DMS153 treated with DMSO at 0.1 percent for 48 hours (cell line): ENCODE results near the gene RAB3GAP2.
"Not testable (repeated sequence)": the region's sequence is repeated elsewhere in the genome, so short reads cannot be mapped to it uniquely, and the experiment has no call there.

Source experiments
- DNase-seq: peaks from one replicate; lab custom pipeline; 2025; ENCODE audit not compliant: unreplicated experiment; lab: John Stamatoyannopoulos, UW

The RAB3GAP2 gene

DNA sequence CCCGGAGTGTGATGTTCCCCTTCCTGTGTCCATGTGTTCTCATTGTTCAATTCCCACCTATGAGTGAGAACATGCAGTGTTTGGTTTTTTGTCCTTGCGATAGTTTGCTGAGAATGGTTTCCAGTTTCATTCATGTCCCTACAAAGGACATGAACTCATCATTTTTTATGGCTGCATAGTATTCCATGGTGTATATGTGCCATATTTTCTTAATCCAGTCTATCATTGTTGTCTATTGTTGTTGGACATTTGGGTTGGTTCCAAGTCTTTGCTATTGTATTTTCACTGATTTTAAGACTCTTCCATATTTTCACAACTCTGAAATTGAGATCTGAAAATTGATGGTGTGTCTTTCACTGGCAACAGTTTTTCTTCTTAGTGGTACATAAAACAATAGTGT lies 67.5 kb downstream of the RAB3GAP2 start:
- DNase-seq: not testable (repeated sequence)

DNA sequence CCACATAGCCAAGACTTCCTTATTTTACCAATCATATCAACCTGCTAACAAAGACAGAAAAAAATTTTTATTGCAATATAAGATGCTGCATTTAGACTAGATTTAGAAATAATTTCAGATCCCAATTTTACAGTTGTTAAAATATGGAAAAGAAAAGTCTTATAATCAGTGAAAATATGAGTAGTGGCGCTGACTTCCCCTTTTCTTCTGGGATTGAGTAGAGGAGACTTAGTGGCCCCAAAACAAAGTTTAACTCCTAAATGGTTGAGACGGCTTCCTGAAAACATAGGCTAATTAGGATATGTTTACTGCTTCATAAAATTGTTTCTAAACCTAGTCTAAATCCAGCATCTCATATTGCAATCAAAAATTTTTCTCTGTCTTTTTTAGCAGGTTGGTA lies 68.4 kb downstream of the RAB3GAP2 start:
- DNase-seq: no peak

DNA sequence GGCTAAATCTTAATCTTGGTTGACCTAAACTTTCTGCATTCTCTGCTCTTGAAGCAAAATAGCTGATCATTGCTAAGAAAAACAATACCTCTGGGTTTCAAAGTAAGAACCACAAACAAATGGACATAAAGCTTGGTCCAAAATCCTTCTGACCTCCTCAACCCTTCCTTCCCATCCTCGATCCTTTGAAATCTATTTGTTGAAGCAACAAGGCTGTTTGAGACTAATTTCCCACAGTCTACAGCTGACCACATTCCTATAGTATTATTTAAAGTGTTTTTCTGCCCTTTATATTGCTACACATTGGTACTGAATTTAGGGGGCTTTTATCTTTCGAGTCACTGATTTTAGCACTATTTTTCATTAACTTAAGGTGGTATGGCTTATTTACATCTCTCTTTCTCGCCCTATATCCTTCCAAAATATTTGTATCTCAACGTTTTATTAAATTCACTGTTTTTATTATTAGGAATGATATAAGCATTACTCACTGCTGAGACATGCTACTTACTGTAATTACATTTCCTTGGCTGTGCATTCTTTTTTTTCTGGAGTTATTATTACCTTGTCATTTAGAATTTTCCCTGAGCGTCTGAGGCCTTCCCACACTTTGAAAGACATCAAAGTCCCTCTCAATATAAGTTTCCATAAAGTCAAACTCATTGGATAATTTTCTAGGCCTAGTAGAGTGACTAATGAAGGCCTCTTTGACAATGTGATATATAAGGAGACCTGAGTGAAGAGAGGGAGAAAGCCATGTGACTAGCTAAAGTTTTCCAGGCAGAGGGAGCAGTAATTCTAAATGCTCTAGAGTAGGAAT lies 73.9 kb downstream of the RAB3GAP2 start:
- no peak for DNase-seq

DNA sequence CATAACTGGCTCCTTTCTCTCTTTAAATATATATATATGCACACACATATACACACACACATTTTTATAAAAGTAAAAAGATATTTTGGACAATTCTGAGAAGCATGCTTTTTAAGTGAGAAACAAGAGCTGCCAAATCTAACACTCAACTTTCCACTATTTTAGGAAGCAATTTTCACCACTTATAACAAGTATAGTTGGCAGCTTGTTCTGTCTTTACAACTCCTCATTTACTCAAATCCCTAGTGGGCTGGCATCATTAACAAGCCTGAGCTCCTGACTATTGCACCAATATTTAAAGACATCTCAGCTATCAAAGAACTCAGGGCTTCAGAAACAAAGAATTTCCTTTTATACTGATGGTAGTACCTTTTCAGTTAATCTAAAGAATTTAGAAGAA lies 76.6 kb downstream of the RAB3GAP2 start:
- no peak for DNase-seq

DNA sequence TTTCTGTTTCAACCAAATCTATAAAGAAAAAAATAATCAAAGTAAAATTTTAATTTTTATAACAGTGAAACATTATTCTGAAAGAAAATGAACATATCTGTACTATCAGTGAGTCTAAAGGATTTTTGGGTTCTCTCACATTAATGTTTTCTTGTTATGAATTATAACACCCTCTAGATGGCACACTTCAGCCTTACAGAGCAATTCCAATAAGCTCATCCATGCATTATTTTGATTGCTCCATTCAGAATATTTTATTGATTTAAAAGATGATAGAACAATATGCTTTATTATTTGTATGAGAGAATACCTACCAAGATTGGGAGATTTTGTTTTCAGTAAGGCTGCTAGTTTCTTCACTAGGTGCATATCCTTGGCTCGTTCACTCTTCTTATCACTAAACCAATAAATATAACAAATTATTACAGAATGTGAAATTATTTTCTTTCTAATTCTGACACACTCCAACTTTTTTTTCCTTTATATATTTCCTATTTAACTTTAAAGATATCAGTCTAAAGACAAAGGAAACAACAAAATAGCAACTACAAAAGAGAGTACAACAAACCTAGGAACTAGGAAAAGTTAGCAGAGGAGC lies 82.4 kb downstream of the RAB3GAP2 start:
- DNase-seq: peak; percentile 40

DNA sequence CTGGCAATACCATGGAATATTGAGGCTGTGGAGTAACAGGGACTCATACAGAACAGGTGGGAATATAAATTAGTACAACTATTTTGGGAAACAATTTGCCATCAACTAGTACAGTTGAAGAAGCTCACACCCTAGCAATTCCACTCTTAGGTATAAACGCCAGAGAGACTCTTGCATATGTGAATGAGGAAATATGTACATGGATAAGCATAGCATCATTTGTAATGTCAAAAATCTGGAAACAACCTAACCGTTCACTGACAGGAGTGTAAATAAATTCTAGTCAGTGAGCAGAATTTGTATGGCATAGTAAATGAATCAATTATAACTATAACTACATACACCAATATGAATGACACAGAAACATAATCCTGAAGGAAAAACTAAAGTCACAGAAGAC lies 83.7 kb downstream of the RAB3GAP2 start:
- DNase-seq: no peak

DNA sequence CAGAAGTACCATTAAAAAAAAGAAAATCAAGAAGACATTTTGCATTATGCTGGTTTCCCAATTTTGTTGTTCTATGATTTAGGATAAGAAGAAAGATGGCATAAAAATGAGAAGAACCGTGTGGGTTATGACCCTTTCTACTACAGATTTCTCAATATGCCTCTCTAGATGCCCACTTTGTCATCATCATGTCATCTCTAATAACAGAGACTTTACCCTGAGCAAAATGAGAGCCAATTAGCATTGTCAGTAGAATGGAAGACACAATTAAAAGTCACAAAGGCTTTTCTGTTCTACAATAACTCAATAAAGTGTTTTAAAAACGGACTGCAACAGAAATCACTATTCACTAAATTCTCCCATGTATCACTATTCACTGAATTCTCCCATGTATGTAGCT lies 85.5 kb downstream of the RAB3GAP2 start:
- DNase-seq: no peak

DNA sequence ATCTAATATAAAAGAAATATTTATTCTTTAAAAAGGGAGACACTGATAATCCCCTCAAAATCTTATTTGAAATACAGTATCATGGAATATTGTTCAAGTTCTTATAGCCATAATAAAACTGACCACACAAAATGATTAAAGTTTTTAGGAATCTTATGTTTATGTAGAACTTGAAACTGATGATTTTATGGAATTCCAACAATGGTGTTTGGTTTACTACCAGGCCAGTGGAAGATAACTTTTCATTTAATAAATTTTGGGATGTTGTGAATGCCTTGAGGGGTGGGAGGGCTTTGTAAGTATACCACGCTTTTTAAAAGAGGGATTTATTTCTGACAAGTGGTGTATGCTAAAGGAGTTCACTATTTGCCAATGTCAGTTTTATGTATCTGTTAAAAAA lies 87.7 kb downstream of the RAB3GAP2 start:
- DNase-seq: no peak

DNA sequence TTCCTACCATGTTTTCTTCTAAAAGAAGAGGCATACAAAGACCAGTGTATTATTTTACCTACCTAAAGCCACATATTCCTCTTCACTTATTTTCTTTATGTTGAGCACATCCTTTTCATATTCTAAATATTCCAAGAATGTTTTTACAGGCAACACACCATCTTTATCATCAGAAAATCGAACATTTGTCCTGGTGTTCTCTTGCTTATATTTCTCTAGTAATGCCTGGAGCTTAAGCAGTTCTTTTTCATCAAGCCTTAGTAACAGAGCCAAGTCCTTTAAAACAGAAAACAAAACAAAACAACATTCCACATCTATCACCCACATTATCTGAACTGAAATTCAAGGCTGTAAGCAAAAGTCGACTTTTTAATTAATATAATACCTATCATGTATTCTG lies 89.6 kb downstream of the RAB3GAP2 start:
- no peak for DNase-seq

DNA sequence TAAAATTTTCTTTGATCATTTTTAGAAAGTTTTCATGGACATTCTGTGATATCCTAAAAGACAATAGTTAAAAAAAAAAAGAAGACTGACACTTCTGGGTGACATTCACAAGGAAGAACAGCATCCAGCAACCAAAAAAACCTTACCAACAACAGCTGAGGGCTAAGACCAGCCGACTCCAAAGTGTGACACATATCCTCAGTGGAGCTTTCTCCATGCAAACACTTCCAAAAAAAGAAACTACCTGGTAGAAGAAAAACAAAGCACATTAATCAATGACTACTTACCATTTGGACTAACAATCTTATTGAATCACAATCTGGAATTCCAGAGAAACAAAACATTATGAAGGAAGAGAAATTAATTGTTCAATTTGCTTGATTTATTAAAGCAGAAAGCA lies 90.1 kb downstream of the RAB3GAP2 start:
- DNase-seq: no peak

DNA sequence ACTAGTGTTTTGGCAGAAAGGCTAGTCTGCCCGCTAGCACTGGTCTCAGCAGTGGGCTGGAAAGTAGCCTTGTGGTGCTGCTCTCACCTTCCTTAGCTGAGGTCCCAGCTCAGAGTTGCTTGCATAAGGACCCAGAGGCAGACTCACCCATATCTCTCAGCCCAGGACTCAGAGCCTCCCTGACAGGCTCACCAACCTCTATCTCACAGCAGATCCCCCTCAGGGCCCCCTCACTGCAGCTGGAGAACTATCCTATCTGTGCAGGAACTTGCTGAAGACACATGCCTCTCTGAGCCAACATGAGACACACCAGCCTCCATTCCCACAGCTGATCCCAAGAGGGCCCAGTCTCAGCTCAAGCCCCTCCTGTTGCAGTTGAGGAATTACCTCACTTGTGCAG lies 95.7 kb downstream of the RAB3GAP2 start:
- DNase-seq: no peak

DNA sequence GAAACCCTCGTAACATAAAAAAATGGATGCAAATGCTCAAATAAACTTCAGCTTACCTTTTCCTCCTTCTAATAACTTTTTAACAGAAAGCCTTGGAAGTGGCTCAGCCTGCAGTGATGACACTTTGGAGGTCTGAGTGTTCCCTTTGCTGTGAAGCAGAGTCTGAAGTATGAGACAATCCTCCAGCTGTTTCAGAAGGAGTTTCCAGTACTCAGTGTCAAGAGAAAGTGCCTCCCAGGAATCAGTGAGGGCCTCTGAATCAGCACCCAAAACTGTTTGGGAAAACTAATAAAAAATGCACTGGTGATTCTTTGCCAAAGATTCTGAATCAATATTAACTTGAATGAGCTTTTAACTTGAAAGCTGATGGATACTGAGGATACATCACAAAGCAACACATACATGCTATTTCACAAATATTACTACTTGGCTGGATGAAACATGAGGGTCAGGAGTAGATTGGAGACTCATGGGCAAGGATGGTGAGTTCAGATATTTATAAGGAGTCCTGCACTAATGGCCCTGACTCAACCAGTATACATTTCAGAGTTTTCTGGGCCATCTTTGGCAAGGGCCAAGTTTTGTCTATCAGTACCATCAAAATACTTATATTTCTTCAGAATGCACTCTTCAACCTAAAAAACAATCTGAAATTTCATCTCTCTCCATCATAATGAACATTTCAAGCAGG lies 101.3 kb downstream of the RAB3GAP2 start:
- no peak for DNase-seq

DNA sequence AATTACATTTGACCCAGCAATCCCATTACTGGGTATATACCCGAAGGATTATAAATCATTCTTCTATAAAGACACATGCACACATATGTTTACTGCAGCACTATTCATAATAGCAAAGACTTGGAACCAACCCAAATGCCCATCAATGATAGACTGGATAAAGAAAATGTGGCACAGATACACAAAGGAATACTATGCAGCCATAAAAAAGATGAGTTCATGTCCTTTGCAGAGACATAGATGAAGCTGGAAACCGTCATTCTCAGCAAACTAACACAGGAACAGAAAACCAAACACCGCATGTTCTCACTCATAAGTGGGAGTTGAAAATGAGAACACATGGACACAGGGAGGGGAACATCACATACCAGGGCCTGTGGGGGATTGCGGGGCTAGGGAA lies 102.4 kb downstream of the RAB3GAP2 start:
- DNase-seq: not testable (repeated sequence)

DNA sequence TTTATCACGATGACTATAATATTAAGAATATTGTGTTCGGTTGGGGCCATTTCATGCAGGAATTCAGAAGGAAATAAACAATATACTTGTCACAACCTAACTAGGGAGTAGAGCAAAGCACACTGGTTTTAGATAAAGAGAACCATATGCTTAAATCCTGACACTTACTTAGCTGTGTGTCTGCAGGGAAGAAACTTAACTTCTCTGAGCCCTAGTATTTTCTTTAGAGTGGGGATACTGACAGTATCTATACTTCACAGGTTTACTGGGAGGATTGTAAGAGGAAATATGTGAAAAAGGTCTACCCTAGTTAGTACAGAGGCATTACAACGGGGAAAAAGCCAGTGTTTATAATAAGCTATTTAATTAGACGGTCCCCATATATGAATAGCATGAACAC lies 105.4 kb downstream of the RAB3GAP2 start:
- no peak for DNase-seq

DNA sequence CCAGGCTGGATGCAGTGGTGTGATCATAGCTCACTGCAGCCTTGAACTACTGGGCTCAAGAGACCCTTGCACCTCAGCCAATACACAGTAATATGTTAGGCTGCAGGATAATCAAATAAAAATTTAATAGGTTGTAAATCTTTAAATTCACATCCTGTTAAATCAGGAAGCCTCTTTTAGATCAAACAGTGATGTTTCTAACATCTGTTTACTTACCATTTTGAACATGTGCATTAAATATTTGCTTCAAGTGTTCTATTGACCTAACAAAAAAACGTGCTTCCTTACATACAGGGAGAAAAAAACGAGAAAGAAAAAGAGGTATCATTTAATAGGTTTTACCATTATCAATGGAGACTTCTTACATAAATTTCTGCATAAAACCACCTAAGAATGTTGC lies 107.7 kb downstream of the RAB3GAP2 start:
- DNase-seq: no peak

DNA sequence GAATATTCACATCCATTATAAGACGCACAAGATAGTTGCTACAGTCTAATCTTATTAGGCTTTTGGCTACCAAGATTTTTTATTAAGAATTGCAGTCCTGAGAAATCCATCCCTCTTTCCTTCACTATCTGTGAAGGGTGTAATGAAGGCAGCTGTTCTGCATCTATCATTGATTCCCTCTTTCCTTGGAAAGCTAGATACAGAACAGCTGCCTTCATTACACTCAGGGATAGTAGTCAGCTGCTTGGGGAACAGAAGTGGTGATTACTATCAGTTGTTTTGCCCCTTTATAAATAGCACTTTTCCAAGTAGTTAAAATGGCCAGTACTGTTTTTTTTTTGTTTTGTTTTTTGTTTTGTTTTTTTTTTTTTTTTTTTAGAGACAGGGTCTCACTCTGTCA lies 108.1 kb downstream of the RAB3GAP2 start:
- no peak for DNase-seq

DNA sequence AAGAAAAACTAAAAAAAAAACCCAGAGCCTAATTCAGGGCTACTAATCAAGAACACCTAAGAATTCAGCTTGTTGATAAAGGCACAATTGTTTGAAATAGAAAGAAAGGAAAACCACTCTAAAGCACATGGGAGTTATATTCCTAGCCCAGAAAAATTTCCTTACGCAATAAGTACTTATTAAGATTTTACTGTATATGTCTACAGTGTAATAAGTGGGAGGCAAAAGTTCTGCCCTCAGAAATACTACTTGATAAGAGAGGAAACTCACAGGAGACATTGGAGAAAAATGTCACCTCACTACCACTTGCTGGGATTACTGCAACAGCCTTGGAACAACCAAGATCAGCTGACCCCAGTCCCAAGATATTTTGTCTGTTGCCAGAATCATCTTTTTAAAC lies 112.2 kb downstream of the RAB3GAP2 start:
- no peak for DNase-seq

DNA sequence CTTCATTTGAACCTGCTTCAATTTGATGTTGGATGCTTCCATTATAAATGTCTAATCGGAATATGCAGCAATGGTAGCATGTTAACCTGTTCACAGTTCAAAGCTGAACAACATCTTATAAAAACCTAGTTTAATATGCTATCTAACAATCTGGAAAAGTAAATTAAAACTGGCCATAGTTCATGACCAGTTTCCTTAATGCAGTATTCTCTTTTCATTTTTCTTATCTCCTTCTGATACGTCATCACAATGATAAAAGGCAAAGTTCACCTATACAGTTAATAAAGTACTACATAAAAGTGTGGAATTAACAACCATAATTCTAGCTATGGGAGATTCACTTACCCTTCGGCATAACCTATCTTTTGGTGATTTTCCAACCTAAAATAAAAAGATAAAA lies 113.2 kb downstream of the RAB3GAP2 start:
- DNase-seq: no peak

DNA sequence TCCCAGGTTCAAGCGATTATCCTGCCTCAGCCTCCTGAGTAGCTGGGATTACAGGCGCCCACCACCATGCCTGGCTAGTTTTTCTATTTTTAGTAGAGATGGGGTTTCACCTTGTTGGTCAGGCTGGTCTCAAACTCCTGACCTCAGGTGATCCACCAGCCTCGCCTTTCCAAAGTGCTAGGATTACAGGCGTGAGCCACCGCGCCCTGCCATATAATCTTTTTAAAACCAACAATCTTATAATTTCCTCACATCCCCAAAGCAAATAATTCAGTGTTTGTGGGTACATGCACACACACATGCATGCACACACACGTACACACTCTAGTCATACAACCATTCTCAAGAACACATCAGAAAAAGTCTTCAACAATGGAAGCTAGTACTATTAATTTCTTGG lies 113.7 kb downstream of the RAB3GAP2 start:
- DNase-seq: not testable (repeated sequence)

DNA sequence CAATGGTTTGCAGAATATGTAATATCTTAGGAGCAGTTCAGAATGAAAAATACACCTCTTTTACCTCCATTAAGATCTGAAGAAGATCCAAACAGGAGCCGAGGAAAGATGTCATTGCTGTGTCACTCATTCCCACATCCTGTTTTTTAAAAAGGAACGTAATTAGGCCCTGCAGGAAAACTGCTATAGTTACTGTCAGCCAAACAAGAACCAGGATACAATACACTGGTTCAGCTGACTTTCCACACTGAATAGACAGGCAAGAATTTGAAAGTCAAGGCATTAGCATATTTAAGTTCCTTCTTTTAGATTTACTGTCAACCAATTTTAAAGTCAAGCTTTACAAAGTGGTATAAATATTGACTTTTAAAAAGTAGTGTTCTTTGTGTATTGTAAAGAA lies 114.5 kb downstream of the RAB3GAP2 start:
- DNase-seq: no peak

DNA sequence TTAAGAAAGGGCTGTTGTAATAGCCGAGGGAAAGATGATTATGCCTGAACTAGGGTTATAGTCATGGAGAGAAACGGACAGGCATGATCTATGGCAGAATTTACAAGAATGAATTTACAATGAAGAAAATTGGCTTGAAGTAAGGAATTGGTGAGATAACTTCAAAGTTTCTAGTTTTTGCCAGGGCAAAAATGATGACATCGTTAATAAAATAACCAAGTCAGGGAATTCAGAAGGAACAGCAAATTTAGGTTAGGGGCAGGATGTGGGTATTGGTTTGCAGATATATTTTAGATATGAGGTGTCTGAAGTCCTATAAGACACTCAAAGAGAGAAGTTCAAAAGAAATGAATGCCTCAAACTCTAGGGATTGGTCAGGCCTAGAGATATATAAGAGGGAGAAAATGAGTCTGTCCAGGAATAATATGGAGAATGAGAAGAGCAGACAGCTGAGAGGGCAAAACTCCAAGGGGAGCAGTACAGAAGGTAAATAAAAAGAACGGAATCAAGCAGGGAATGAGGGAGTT lies 115.6 kb downstream of the RAB3GAP2 start:
- DNase-seq: no peak

DNA sequence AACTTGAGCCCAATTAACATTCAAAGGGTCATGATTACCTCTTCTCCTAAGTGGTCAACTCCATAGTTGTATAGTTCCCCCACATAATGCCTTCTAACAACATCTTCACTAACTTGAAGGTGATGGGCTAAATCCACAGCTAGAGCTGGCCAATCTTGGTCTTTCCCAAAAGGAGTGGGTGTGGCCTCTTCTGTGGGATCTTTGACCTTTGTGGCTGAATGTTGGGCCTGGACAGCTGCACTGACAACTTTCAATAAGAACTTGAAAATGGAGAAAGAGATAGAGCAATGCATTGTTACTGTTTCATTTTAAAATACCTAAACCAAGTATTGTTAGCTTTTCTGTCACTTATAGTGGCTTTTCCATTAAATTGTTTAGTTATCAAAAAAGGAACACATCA lies 119.1 kb downstream of the RAB3GAP2 start:
- DNase-seq: no peak
